Muscle of leg (tissue), 11 donors: ENCODE results near the gene CNTN5. TPM values are rescaled to one million over a fixed set of nuclear protein-coding genes. Genes with fewer than 3 reads are reported as not detected.
A peak's percentile ranks its signal among the peaks of the same experiment; 100 is the strongest.

Source experiments
- DNase-seq: peaks from one replicate; pipeline ENCODE4 v3.0.0; 2013
- H3K27ac ChIP-seq: one replicate; pipeline ENCODE4 v1.5.1; 2013; ENCODE audit warnings: mild to moderate bottlenecking, low read length, control low read depth
- H3K27me3 ChIP-seq: one replicate; pipeline ENCODE4 v1.6.1; 2013; ENCODE audit warnings: low read length; ENCODE audit not compliant: control insufficient read depth, insufficient read depth
- H3K36me3 ChIP-seq: one replicate; pipeline ENCODE4 v1.6.1; 2013; ENCODE audit warnings: low read length; ENCODE audit not compliant: control insufficient read depth, insufficient read depth
- H3K4me1 ChIP-seq: one replicate; pipeline ENCODE4 v1.6.1; 2013; ENCODE audit warnings: low read length; ENCODE audit not compliant: control insufficient read depth, insufficient read depth
- H3K4me3 ChIP-seq: one replicate; pipeline ENCODE4 v1.5.1; 2013; ENCODE audit warnings: low read length, control low read depth
- H3K9me3 ChIP-seq: replicated peaks from 2 replicates; pipeline ENCODE4 v1.6.1; 2013; ENCODE audit warnings: low read depth, low read length; ENCODE audit not compliant: control insufficient read depth
- WGBS: methylation state at CpG from one replicate; pipeline ENCODE4 v1.1.5; 2013; ENCODE audit warnings: missing lambda C conversion rate; ENCODE audit not compliant: insufficient coverage; 5-methylcytosine and 5-hydroxymethylcytosine counted together
- polyA plus RNA-seq, 8 donors: library from polyadenylated mRNA; unstranded; fragments of 120-200 nt; gene quantifications; one replicate each; pipeline versions ENCODE4 v1.2.1 to v1.2.3, GENCODE V29; 2013; ENCODE audit warnings: inconsistent platforms in 1 of 8, low replicate concordance in 1 of 8; ENCODE audit not compliant: insufficient read length in 8 of 8, insufficient read depth in 1 of 8
- total RNA-seq: library from RNA; stranded (reverse); fragments of 120-200 nt; gene quantifications from one replicate; pipeline ENCODE4 v1.2.4, GENCODE V29; 2013

CNTN5 gene
- total and polyA plus RNA-seq, 9 donors = 3.2 to 9.9 (median 5.7) TPM

GRCh38 chr11:99916078-99916477 is 895.3 kb downstream of the CNTN5 start:
- 70% methylated on average over 2 of the region's 4 CpGs for WGBS
- Histone ChIP-seq H3K4me3 (no peak overlapping the region), H3K4me1 (no peaks in the 10 kb centered on the region), H3K27me3 (no peaks in the 10 kb centered on the region), H3K36me3 (no peaks in the 10 kb centered on the region), H3K27ac (no peak overlapping the region), H3K9me3 (peaks cover 4% of the 10 kb centered on the region)
- no peak for DNase-seq

DNA sequence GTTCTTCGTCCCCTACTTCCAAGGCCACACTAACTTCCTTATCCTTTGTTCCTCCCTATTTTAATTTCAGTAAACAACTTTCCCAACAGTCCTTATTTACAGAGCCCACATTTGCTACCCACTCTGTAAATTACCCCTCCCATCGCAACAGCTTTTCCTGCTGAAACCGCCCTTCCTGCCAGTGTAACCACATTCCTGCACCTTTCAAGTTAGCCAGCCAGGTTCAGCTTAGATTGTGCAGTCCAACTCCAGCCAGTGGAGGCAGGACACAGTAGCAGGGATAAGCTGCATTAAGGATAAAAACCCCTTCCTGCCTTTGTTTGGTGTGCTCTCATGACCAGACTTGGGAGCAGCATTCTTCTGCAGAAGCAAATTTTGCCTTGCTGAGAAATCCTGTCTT is 898.0 kb downstream of the CNTN5 start:
- H3K4me1 ChIP-seq = no peaks in the 10 kb centered on the region
- no peaks in the 10 kb centered on the region for H3K27me3 ChIP-seq
- H3K9me3 ChIP-seq = peaks cover 4% of the 10 kb centered on the region
- 94% methylated on average over 3 of the region's 3 CpGs for WGBS
- DNase-seq = no peak
- no peak overlapping the region for H3K4me3 ChIP-seq
- no peak overlapping the region for H3K27ac ChIP-seq
- no peaks in the 10 kb centered on the region for H3K36me3 ChIP-seq

GRCh38 chr11:99920956-99921355 is 900.2 kb downstream of the CNTN5 start:
- Histone ChIP-seq H3K4me3 (no peak overlapping the region), H3K4me1 (no peaks in the 10 kb centered on the region), H3K27me3 (no peaks in the 10 kb centered on the region), H3K27ac (no peak overlapping the region), H3K9me3 (peaks cover 4% of the 10 kb centered on the region), H3K36me3 (no peaks in the 10 kb centered on the region)
- DNase-seq = no peak
- 83% methylated on average over 3 of the region's 3 CpGs for WGBS

- Histone ChIP-seq H3K4me3 (no peak overlapping the region), H3K36me3 (no peaks in the 10 kb centered on the region), H3K27me3 (no peaks in the 10 kb centered on the region), H3K27ac (no peak overlapping the region), H3K9me3 (peaks cover 5% of the 10 kb centered on the region), H3K4me1 (no peaks in the 10 kb centered on the region)
- no CpG with 5 or more reads among the region's 1 CpG for WGBS
- DNase-seq = no peak
Observed at GRCh38 chr11:99925968-99926367, 905.2 kb downstream of the CNTN5 start.

DNA sequence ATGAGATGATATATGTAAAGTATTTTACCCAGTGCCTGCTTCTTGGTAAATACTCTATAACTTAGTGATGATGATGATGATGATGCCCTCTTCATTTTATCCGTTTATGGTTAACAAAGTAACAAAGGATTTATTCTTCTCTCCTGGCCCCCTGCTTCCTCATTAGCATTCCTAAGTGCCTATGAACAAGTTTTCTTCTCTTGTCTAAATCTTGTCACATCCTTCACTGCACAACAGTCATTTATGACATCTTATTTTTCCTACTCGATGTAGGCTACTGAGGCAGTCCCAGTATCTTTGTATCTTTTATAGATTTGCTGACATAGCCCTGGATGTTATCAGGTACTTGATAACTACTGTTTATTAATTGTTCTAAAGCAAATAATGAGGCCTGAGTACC is 911.9 kb downstream of the CNTN5 start:
- WGBS = no CpG with 5 or more reads among the region's 2 CpGs
- no peak overlapping the region for H3K27ac ChIP-seq

DNA sequence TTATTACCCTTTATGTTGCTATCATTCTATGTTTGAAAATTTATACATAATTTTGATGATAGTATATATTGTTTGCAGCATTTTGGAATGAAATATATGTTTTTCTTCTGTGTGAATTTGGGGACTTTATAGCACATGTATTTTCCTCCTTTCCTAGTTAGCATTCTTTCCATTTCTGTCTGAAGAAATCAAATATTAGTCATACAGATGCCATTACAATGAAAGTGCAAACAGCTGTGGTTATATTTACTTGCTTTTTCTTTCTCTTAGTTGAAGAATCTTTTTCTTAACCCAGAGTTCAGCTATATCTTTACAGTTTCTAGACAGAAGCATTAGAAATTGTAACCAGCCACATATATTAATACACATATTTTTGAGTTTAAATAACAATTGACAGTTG is 913.3 kb downstream of the CNTN5 start:
- H3K9me3 ChIP-seq = no peaks in the 10 kb centered on the region
- no peak overlapping the region for H3K4me3 ChIP-seq
- no peaks in the 10 kb centered on the region for H3K27me3 ChIP-seq
- no peaks in the 10 kb centered on the region for H3K36me3 ChIP-seq
- no peaks in the 10 kb centered on the region for H3K4me1 ChIP-seq
- peak; percentile 52 for DNase-seq
- H3K27ac ChIP-seq = no peak overlapping the region

More for the DNA sequence above, 911.9 kb downstream of the CNTN5 start:
- Histone ChIP-seq H3K4me3 (no peak overlapping the region), H3K27me3 (no peaks in the 10 kb centered on the region), H3K36me3 (no peaks in the 10 kb centered on the region), H3K4me1 (no peaks in the 10 kb centered on the region), H3K9me3 (peaks cover 5% of the 10 kb centered on the region)
- DNase-seq = no peak

DNA sequence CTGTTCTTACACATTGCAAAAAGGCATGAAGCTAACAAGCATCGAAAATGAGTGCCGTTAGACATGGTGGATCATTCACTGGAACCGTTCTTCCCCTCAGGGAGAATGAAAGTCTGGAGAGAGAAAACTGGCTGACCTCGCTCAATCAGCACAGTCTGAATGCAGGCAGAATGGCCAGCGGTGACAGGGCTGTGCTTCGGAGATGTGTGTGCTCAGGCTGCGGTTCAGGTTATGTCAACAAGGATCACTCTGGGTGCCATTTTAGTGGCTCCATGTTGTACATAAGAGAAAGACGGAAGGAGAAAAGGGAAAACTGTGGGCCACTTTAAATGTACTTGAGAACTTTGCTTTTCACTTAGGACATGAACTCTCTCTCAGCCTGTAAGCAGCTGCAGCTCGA is 916.6 kb downstream of the CNTN5 start:
- Histone ChIP-seq H3K9me3 (no peaks in the 10 kb centered on the region), H3K4me1 (no peaks in the 10 kb centered on the region), H3K27ac (no peak overlapping the region), H3K36me3 (no peaks in the 10 kb centered on the region), H3K27me3 (no peaks in the 10 kb centered on the region), H3K4me3 (no peak overlapping the region)
- DNase-seq = peak; percentile 10
- 79% methylated on average over 9 of the region's 9 CpGs for WGBS

DNA sequence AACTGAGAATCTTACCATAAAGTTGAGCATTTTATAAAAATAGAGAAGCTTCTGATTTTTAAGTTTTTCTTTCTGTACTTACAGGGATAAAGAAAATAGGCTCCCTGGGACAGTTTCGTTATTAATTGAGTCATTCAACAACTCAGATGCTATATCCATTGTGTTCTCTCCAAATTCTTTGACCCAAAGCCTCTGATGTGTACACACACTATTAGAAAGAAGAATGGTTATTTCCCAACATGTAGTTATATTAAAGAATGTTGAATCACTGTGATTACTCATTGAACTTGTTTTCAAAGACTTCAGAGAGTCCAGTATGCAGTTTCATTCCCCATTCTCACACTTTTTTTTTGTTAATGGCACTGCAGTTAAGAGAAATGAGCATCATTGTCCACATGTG is 932.1 kb downstream of the CNTN5 start:
- no peak for DNase-seq
- no peaks in the 10 kb centered on the region for H3K27me3 ChIP-seq
- H3K4me1 ChIP-seq = no peaks in the 10 kb centered on the region
- no peak overlapping the region for H3K4me3 ChIP-seq
- no peaks in the 10 kb centered on the region for H3K36me3 ChIP-seq
- no CpG with 5 or more reads among the region's 1 CpG for WGBS
- no peaks in the 10 kb centered on the region for H3K9me3 ChIP-seq
- H3K27ac ChIP-seq = no peak overlapping the region

GRCh38 chr11:99960536-99960935 is 939.8 kb downstream of the CNTN5 start:
- DNase-seq = no peak
- Histone ChIP-seq H3K36me3 (no peaks in the 10 kb centered on the region), H3K27me3 (no peaks in the 10 kb centered on the region), H3K9me3 (no peaks in the 10 kb centered on the region), H3K4me3 (no peak overlapping the region), H3K27ac (no peak overlapping the region), H3K4me1 (no peaks in the 10 kb centered on the region)
- WGBS = 80% methylated on average over 1 of the region's 3 CpGs

DNA sequence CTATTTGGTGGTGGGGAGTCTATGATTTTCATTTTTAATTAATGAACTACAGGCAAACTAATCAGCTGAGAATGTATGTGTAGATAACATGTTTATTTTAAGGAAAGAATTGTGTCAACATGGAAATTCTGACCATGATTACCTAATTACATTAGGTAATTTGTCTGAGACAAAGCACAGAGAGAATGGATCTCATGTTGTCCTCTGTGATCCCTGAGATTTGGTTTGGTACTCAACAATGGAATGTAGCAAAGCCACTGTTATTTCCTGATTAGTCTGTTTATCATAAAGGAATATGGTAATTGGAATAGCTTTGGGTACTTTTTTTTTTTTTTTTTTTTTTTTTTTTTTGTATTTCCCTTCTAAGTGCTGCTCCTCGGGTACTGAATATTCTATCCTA is 947.6 kb downstream of the CNTN5 start:
- Histone ChIP-seq H3K9me3 (no peaks in the 10 kb centered on the region), H3K27me3 (no peaks in the 10 kb centered on the region), H3K27ac (no peak overlapping the region), H3K4me3 (no peak overlapping the region), H3K36me3 (no peaks in the 10 kb centered on the region), H3K4me1 (no peaks in the 10 kb centered on the region)
- WGBS = no CpG with 5 or more reads among the region's 1 CpG
- no peak for DNase-seq

DNA sequence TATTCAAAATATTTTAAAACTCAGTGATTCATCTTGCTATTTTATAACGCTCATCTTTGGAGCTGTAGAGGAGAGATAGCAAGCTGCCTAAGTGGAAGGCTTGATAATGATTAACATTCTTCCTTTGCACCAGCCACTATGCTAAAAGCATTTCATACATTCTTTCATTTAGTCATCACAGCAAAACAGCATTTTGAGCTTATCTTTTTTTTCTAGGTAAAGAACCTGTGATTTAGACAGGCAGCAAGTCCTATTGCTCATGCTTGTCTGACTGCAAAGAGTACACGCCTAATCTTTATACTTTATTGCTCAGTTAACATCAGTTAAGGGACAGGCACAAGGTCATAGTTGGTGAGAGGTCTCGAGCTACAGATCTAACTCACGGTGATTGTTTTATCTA is 953.2 kb downstream of the CNTN5 start:
- H3K4me3 ChIP-seq = no peak overlapping the region
- no CpG with 5 or more reads among the region's 4 CpGs for WGBS
- H3K27ac ChIP-seq = no peak overlapping the region
- DNase-seq = no peak
- H3K36me3 ChIP-seq = no peaks in the 10 kb centered on the region
- H3K27me3 ChIP-seq = no peaks in the 10 kb centered on the region
- H3K4me1 ChIP-seq = no peaks in the 10 kb centered on the region
- no peaks in the 10 kb centered on the region for H3K9me3 ChIP-seq
